NOMO-1 (cell line): Measurements from ENCODE around the gene TMF1.

ENCODE experiments used
- DNase-seq, 2 experiments: peaks; one replicate each; lab custom pipeline; 2025; ENCODE audit not compliant: unreplicated experiment in 2 of 2; lab: John Stamatoyannopoulos, UW

Gene TMF1

GRCh38 chr3:69016102-69016501 is 36.0 kb downstream of the TMF1 start:
- no peak for DNase-seq

DNA sequence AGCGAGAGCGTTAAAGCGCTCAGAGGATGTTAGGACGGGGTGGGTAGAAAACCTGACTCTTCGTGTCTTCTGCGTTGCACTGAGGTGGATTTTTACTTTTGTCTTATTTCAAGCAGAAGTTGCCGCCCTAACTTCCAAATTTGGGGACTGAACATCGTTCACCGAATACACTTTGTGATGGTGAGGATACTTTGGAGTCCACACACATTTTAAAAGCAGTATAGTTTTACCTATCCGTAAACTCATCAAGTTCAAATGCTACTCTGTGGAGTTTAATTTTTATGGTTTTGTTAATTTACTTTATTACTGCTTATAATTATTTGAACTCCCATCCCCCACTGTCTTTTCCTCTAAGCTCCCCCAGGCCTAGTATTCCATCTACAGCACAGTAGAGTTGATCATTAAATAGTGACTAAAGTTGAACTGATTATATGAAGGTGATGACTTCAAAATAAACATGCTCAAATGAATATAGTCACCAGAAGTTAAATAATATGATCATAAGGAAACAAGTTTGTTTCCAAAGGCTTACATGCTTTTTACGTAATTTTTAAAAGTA is 38.0 kb downstream of the TMF1 start:
- no peak for DNase-seq

DNA sequence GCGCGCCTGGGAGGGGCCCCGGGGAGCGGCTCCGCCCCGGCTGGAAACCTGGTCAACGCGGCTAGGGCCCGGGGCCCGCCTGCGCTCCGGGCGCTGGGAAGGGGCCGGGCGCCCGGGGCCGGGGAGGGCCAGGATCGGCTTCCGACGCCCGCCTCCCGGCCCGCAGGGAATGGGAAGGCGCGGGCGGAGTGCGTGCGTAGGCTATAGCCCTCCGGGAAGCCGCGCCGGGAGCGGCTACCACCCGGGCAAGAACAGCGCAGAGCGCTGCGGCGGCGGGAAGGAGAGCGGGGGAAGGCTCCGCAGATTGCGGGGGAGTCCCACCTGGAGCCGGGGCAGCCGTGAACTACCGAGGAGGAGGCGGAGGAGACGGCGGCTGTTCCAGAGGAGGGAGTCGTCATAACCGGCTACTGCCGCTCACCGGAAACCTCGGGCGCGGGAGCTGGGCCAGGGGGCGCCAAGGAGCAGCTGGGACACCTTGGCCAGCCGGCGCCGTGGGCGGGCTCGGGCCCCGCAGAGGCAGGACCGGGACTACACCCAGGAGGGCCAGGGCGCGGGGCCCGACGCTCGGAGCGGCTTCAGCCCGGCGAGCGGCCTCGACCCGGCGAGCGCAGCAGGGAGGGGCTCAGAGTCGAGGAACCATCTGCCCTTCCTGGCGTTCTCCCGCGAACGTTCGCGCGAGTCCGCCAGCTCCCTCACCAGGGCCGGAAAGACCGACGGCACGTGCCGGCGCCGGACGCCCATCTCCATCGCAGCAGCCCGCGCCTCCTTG is 38.7 kb downstream of the TMF1 start, which contains the start of gene EOGT:
EOGT (minus strand) TSS at position 432 of the 769 bp plus-strand sequence. CDS start 3,838 bp downstream, outside the sequence.
- DNase-seq: peak; percentile 76 to 83

- peak; percentile 13 to 29 for DNase-seq
Measured at GRCh38 chr3:69012800-69013252, 39.3 kb downstream of the TMF1 start.

DNA sequence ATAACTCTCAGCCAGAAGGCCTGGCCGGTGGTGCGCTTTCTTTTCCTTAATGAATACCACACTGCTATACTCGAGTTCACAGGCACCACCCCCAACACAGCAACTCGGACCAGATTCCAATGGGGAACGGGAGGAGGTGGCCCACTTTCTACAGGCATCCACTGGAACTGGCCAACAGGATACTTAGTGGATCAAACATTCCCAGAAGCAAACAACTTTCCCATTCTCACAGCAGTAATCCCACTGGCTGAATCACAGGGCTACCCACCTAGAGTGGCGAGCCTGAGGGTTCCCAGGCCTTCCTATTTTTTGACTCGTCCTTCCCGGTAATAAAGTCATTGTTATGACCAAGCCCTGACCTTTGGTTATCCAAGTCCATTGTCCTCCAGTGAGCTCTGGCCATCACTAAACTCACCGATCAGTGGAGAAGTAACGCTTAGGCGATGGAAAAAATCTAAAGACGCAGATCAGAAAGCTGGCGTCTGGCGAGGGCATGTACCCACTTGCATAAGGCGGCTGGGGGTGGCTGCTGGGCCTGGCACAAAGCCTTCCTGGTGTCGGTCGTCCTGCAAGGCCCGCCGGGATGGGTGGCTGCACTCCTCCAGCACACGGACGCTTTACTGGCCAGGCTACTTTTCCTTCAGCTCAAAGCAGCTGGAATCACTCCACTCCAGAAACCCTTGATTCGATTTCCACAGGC is 39.9 kb downstream of the TMF1 start:
- DNase-seq: no peak

- DNase-seq: no peak
Measured at GRCh38 chr3:69011096-69011730, 40.9 kb downstream of the TMF1 start.

DNA sequence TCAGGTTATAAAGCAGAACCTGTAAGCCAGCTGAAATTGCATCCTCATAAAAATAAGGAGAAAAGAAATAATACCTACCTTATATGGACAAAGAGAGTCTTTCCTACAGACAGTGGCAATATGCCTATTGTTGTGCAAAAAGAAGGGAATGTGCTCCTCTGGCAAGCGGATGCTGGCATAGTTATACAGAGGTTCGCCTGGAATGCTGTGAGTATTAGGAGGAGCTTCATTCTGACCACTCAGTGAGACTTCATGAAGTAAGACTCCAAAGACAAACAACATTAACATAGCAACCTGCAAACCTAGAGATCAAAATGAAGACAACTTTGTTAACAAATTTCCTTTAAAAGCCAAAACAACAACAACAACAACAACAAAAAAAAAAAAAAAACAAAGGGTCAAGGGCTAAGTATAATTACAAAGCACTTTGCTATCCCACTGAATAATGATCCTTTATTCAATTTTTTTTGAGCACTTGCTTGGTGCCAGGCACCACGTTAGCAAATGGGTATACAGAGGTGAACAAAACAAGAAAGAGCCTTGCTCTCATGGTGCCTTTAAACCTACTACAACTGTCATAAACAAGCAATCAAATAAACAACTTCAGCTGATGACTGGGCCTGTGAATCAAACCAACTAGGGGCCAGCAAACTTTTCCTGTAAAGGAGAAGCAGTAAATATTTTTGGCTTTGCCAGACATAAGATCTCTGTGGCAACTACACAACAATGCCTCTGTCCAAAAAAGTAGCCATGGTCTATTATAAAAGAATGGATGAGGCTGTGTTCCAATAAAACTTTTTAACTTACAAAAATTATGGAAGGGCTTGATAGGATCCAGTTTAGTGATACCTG is 42.3 kb downstream of the TMF1 start:
- no peak for DNase-seq

DNA sequence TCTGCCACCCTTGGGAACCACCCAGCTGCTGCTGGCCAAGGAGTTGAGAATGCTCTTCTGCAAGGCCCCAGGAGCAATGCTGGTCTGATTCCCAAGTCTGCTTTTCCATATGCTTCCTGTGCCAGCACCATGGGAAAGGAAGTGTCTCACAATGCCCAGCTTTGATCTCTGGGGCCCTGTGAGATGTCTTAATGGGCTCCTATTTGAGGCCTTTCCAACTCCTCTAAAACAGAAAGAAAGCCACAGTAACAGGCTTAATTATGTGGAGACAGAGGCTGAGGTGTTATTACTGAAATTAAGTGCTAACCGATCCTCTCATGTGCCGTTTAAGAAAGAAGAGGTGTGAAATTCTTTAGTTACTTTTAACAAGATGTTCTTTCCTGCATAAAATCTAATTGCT is 43.2 kb downstream of the TMF1 start:
- no peak for DNase-seq

DNA sequence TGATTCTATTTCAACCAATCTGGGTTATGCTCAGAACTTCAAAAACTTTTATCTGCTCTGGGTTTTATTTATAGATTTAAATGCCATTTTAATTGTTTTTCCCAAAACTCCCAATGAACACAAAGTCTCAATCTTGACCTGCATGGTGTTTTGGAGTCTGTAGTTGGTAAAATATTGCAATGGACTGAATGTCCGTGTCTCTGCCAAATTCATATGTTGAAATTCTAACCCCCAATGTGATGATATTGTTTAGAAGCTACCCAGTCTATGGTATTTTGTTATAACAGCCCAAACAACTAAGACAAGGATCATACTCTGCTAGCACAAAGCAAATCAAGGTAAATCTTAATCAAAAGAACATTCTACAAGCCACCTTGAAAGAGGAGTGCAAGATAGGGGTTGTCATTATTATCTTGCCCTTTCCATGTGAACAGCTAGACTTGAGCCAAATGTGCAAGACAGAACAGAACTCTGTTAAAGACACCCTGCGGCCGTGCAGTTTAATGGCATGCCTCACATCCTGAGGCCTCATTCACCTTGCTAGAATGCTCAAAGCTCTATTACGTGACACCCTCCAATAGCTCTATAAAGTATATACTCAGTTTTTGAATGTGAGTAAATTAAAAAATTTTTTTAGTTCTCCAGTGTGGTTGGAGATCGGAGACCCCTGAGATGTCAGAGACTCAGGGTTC is 46.2 kb downstream of the TMF1 start:
- DNase-seq: no peak

GRCh38 chr3:69005071-69005790 is 46.9 kb downstream of the TMF1 start:
- DNase-seq: no peak

GRCh38 chr3:69004138-69004537 is 48.0 kb downstream of the TMF1 start:
- no peak for DNase-seq

GRCh38 chr3:68999605-69000004 is 52.5 kb downstream of the TMF1 start:
- no peak for DNase-seq

DNA sequence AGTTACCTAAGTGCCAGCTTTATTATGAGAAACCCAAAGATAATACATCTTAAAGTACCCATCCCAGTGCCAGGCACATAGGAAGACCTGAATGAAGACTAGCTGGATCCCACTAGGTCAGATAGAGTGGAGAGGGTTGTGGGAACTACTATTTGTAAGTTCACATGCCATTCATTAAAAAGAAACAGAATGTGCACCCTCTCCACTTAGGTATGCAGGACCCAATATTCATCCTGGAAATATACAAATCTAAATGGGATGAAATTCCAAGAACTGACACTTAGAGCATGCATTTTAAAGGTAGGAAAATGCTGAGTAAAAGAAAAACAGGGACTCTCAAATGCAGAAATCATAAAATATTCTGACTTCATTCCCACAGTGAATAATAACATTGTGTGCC is 53.0 kb downstream of the TMF1 start:
- no peak for DNase-seq

DNA sequence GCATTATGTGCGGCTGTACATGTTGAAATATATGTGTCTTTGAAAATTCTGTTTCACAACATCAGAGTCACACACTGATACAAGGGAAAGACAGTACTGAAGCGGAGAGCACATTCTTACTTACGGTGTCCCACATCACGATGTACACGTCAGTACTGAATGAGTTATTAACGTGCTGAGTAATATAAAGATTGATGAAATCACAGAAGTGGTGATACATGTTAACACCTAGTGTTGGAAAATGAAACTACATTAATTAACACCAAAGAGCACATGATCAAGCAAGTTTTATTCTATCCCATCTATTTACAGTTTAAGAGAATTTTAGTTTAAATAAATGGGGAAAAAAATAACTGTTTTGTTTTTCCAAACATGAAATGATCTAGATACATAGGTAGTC is 54.2 kb downstream of the TMF1 start:
- no peak for DNase-seq

DNA sequence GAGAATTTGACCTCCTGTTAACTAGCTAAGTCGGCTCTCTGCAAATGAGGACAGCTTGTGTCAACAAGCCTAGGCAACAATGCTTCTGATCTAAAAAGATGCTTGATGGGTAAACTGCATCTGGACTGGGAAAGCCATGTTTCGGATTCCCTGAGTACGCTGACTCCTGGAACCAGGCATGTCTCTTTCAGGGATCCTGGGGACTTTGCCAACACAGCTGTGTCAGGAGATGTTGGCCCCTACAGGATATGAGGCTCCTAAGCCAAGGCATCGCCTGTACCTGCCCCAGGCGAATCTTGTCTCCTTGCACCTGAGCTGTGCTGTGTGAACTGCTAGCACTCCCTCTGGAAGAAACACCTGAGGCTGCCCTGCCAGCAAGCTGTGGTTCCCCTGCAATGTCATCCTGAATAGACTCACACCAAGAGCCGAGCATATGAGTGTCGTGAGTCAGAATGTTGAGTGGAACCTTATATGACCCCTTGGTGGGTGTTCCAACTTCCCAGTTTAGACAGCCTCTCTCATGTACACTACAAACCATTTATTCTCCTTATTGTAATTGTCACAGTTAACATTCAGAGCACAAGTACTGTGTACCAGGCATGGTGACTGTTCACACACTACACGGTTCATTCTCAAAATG is 55.7 kb downstream of the TMF1 start:
- no peak for DNase-seq

DNA sequence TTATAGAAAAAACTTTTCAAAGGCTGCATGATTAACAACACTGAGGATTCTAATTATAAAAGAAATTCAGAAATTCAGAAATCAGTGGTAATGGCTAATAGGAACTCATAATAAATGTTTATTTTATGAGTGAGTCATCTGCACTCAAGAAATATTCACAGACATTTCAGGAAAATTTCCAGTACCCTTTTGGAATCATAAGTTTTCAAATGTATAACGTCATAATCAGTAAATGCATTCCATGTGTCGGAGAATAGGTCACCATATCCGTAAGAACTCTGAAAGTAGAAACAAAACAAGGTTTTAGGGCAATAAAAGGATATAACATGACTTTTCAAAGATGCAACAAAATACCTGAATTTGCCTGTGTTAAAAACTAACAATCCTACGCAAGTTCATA is 63.4 kb downstream of the TMF1 start:
- DNase-seq: no peak

DNA sequence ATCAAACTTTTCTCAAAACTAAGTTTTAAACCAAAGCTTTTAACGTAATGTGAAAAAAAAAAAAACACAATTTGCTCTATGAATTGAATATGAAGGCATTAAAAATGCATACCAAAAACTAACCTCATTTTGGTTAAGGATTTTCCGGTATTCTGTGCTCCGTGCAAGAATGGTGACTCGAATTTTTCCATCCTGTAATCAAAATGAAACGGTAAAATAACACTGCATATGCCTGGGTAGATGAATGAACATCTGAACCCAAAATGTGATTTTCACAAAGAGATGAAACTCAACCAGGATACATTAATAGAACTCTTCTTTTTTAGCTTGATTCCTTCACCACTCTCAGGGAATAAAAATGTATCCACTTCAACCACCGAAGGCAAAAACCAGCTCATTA is 64.8 kb downstream of the TMF1 start:
- no peak for DNase-seq

DNA sequence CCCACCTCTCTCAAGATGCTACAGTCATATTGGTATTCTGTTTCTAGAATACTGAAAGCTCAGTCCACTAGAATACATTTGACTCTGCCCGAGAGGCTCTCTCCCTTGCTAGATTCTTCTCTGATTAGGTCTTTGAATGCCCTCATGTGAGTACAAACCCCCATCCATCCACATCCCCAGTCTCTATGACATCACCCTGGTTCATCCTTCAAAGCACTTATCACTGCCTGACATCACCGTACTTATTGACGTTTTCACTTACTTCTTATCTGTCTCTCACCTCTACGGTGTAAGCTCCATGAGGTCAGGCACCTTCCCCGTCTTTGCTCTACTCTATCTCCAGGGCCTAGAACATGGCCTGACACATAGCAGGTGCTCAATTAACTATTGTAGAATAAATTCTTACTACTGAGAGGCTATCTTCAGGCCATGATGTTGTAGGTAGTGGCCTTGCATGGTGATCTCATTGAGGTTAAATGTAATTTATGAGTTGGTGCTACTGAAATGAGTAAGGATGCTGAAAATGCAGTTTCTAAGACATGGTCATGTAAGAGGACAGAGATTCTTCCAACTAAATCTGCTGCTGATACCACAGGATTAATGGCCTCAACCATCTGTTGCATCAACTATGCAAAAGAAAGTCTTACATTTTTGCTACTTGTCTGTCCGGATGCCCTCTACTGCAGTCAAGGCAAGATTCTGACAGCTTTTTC is 65.5 kb downstream of the TMF1 start:
- DNase-seq: no peak
